ENCODE results near the gene NPR2. TPM values are rescaled to one million over a fixed set of nuclear protein-coding genes. Genes with fewer than 3 reads are reported as not detected.

The NPR2 gene
- total and polyA plus RNA-seq, 2 of the 13 experiments (the other 11 are each of a cell fraction or from before 2014, with no cell fraction given) = 7.4 to 9.4 TPM

DNA sequence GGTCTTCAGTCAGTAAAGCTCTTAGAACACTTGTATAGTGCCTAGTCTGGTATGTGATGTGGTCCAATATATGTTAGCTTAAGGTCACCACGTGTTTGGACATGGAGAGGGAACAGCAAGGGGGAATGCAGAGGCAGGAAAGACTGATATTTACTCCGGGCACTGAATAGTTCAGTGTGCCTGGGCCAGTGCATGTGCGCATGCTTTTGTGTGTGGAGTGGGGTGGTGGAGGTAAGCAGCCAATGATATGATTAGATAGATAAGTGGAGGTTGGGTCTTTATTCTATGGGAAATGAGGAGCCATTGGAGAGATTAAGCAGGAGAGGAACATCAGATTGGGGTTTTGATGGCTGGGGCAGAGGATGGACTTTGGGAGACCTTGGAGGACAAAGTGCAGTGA lies 64.8 kb downstream of the NPR2 start:
- Histone ChIP-seq H3K9ac (ENCODE audit: insufficient read depth, low read depth, low read length) (no peak overlapping the region), H3K27ac (ENCODE audit: extremely low read length, insufficient read depth, low read length) (no peak overlapping the region), H3K27me3 (ENCODE audit: control insufficient read depth in 1 of 2, insufficient read depth in 2 of 2, low read length in 2 of 2) (peaks cover 0 to 24% of the 10 kb centered on the region in 2 experiments; a peak in 2 of 5 replicates), H3K79me2 (ENCODE audit: insufficient read depth, low read length) (no peaks in the 10 kb centered on the region), H3K9me3 (ENCODE audit: low read length) (no peaks in the 10 kb centered on the region), H3K4me1 (ENCODE audit: insufficient read depth, low read length) (no peaks in the 10 kb centered on the region), H3K4me2 (ENCODE audit: low read depth, low read length) (no peak overlapping the region), H3K36me3 (replicated peaks in 1 of 2; ENCODE audit: control insufficient read depth in 1 of 2, insufficient read depth in 2 of 2, low read length in 2 of 2) (no peaks in the 10 kb centered on the region), H3K4me3 (replicated peaks in 1 of 3; ENCODE audit: insufficient read depth in 1 of 3, low read depth in 2 of 3, low read length in 3 of 3) (no peak overlapping the region), H2AFZ (ENCODE audit: low read length) (no peak overlapping the region), H4K20me1 (ENCODE audit: insufficient read depth, low read length) (no peaks in the 10 kb centered on the region)
- DNase-seq (ENCODE audit: low spot score) (no peak), ATAC-seq (no peak), FAIRE-seq (no peak)
- TF ChIP-seq ZNF138 (CRISPR knock-in tag; IDR thresholded peaks at IDR 0.05; ENCODE audit: low read depth) = no peak
- TF ChIP-seq, protein P1, sequence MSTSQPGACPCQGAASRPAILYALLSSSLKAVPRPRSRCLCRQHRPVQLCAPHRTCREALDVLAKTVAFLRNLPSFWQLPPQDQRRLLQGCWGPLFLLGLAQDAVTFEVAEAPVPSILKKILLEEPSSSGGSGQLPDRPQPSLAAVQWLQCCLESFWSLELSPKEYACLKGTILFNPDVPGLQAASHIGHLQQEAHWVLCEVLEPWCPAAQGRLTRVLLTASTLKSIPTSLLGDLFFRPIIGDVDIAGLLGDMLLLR (CRISPR knock-in tag; IDR thresholded peaks at IDR 0.05) = no peak
- no peak for TF ChIP-seq YY1 (IDR thresholded peaks at IDR 0.05; ENCODE audit: insufficient read depth, insufficient replicate concordance, low read depth, low read length)
- TF ChIP-seq, protein P2, sequence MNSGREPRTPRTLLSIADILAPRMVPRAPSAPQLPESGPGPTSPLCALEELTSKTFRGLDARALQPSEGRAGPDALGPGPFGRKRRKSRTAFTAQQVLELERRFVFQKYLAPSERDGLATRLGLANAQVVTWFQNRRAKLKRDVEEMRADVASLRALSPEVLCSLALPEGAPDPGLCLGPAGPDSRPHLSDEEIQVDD (CRISPR knock-in tag; IDR thresholded peaks at IDR 0.05; ENCODE audit: borderline replicate concordance) = no peak
- ChIA-PET POLR2A (no interaction called here), CTCF (ENCODE audit: low intra/inter-chr PET ratio, low total read pairs) (no interaction called here)
- intact Hi-C loops (cut with micrococcal nuclease; ENCODE audit: unreplicated experiment) (no loop called here), in situ Hi-C loops (cut with HindIII; ENCODE audit: extremely low pct_ligation_motif_present, low pct_unique_long_range_greater_than_20kb) (no loop called here)
- WGBS (ENCODE audit: low lambda C conversion rate) = 22% methylated on average over 3 of the region's 3 CpGs
- no TSS peak for BruUV-seq (replicated peaks)

DNA sequence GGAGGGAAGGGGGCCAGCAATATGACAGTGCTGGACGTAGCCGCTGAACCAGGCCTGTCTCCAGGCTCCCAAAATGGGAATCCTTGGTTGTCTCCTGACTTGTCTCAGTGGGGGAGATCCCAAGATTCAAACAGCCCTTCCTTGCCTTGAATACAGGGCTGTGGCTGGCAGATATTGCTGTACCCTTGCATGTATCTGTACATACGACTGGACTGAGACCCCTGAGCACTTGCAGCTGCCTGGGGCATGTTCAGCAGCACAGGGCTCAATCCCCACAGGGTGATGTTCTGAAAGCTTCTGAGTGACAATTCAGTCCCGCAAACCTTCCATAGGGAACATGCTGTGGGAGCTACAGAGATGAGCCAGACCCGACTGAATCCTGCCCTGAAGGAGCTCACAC lies 65.5 kb downstream of the NPR2 start:
- Histone ChIP-seq H3K4me2 (ENCODE audit: low read depth, low read length) (no peak overlapping the region), H3K4me1 (ENCODE audit: insufficient read depth, low read length) (no peaks in the 10 kb centered on the region), H3K79me2 (ENCODE audit: insufficient read depth, low read length) (no peaks in the 10 kb centered on the region), H3K27ac (ENCODE audit: extremely low read length, insufficient read depth, low read length) (no peak overlapping the region), H3K27me3 (ENCODE audit: control insufficient read depth in 1 of 2, insufficient read depth in 2 of 2, low read length in 2 of 2) (peaks cover 0 to 30% of the 10 kb centered on the region in 2 experiments; a peak in 2 of 5 replicates), H3K4me3 (replicated peaks in 1 of 3; ENCODE audit: insufficient read depth in 1 of 3, low read depth in 2 of 3, low read length in 3 of 3) (no peak overlapping the region), H4K20me1 (ENCODE audit: insufficient read depth, low read length) (no peaks in the 10 kb centered on the region), H3K9me3 (ENCODE audit: low read length) (no peaks in the 10 kb centered on the region), H3K9ac (ENCODE audit: insufficient read depth, low read depth, low read length) (no peak overlapping the region), H2AFZ (ENCODE audit: low read length) (no peak overlapping the region), H3K36me3 (replicated peaks in 1 of 2; ENCODE audit: control insufficient read depth in 1 of 2, insufficient read depth in 2 of 2, low read length in 2 of 2) (no peaks in the 10 kb centered on the region)
- in situ Hi-C loops (cut with HindIII; ENCODE audit: extremely low pct_ligation_motif_present, low pct_unique_long_range_greater_than_20kb) (no loop called here), intact Hi-C loops (cut with micrococcal nuclease; ENCODE audit: unreplicated experiment) (no loop called here)
- WGBS (ENCODE audit: low lambda C conversion rate) = 36% methylated on average over 4 of the region's 5 CpGs
- no TSS peak for BruUV-seq (replicated peaks)
- DNase-seq (ENCODE audit: low spot score) = no peak
- FAIRE-seq = no peak
- POLR2A ChIA-PET = no interaction called here
- no peak for ATAC-seq
- CTCF ChIA-PET (ENCODE audit: low intra/inter-chr PET ratio, low total read pairs) = no interaction called here
- TF ChIP-seq ONECUT2 (CRISPR knock-in tag; IDR thresholded peaks at IDR 0.05) (no peak), HNRNPH1 (optimal IDR thresholded peaks at IDR 0.05; ENCODE audit: low read depth, low read length) (no peak), PPARG (CRISPR knock-in tag; conservative IDR thresholded peaks at IDR 0.05) (no peak), ATM (IDR thresholded peaks at IDR 0.05; ENCODE audit: borderline replicate concordance) (no peak), CHCHD3 (CRISPR knock-in tag; IDR thresholded peaks at IDR 0.05) (no peak), ZNF598 (CRISPR knock-in tag; IDR thresholded peaks at IDR 0.05; ENCODE audit: borderline replicate concordance) (no peak), ISL2 (CRISPR knock-in tag; IDR thresholded peaks at IDR 0.05) (no peak), POLR2AphosphoS5 (IDR thresholded peaks at IDR 0.05; ENCODE audit: low read depth, low read length) (no peak), ZNF263 (CRISPR knock-in tag; IDR thresholded peaks at IDR 0.05) (no peak)
- TF ChIP-seq, protein P3, sequence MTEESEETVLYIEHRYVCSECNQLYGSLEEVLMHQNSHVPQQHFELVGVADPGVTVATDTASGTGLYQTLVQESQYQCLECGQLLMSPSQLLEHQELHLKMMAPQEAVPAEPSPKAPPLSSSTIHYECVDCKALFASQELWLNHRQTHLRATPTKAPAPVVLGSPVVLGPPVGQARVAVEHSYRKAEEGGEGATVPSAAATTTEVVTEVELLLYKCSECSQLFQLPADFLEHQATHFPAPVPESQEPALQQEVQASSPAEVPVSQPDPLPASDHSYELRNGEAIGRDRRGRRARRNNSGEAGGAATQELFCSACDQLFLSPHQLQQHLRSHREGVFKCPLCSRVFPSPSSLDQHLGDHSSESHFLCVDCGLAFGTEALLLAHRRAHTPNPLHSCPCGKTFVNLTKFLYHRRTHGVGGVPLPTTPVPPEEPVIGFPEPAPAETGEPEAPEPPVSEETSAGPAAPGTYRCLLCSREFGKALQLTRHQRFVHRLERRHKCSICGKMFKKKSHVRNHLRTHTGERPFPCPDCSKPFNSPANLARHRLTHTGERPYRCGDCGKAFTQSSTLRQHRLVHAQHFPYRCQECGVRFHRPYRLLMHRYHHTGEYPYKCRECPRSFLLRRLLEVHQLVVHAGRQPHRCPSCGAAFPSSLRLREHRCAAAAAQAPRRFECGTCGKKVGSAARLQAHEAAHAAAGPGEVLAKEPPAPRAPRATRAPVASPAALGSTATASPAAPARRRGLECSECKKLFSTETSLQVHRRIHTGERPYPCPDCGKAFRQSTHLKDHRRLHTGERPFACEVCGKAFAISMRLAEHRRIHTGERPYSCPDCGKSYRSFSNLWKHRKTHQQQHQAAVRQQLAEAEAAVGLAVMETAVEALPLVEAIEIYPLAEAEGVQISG (CRISPR knock-in tag; IDR thresholded peaks at IDR 0.05) = no peak
- TF ChIP-seq, protein P4, sequence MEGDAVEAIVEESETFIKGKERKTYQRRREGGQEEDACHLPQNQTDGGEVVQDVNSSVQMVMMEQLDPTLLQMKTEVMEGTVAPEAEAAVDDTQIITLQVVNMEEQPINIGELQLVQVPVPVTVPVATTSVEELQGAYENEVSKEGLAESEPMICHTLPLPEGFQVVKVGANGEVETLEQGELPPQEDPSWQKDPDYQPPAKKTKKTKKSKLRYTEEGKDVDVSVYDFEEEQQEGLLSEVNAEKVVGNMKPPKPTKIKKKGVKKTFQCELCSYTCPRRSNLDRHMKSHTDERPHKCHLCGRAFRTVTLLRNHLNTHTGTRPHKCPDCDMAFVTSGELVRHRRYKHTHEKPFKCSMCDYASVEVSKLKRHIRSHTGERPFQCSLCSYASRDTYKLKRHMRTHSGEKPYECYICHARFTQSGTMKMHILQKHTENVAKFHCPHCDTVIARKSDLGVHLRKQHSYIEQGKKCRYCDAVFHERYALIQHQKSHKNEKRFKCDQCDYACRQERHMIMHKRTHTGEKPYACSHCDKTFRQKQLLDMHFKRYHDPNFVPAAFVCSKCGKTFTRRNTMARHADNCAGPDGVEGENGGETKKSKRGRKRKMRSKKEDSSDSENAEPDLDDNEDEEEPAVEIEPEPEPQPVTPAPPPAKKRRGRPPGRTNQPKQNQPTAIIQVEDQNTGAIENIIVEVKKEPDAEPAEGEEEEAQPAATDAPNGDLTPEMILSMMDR (CRISPR knock-in tag; IDR thresholded peaks at IDR 0.05) = no peak
